ENCODE data around the gene BCL11B.

DNA sequence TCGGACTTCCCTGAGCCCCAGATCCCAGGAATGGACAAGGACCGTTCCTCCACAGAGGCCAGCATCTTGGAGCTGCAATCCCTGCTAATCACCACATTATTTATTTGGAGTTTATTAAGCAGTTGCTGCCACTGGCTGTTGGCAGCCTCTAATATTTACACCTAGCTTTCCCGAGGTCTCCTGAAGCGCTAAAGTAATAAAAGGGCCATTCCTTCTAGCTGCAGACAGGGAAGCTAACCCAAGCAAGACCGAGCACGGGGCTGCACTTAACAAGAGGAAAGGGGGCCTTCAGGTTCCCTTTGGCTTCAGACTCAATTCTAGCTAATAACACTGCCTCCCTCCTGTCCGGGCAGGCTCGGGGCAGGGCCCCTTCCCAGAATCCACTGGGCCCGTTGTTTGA lies 63.7 kb downstream of the BCL11B start:
- no peak for TF ChIP-seq POLR2A (IDR thresholded peaks at IDR 0.05)
- TF ChIP-seq, protein P1, sequence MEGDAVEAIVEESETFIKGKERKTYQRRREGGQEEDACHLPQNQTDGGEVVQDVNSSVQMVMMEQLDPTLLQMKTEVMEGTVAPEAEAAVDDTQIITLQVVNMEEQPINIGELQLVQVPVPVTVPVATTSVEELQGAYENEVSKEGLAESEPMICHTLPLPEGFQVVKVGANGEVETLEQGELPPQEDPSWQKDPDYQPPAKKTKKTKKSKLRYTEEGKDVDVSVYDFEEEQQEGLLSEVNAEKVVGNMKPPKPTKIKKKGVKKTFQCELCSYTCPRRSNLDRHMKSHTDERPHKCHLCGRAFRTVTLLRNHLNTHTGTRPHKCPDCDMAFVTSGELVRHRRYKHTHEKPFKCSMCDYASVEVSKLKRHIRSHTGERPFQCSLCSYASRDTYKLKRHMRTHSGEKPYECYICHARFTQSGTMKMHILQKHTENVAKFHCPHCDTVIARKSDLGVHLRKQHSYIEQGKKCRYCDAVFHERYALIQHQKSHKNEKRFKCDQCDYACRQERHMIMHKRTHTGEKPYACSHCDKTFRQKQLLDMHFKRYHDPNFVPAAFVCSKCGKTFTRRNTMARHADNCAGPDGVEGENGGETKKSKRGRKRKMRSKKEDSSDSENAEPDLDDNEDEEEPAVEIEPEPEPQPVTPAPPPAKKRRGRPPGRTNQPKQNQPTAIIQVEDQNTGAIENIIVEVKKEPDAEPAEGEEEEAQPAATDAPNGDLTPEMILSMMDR (IDR thresholded peaks at IDR 0.05) = no peak
- TF ChIP-seq EP300 (IDR thresholded peaks at IDR 0.05) = no peak

Measured in tibial nerve (tissue), 4 donors.